H9 (cell line): ENCODE results near the gene TMEM63C. TPM values are rescaled to one million over a fixed set of nuclear protein-coding genes. Genes with fewer than 3 reads are reported as not detected.
A peak's percentile ranks its signal among the peaks of the same experiment; 100 is the strongest.

Experiments used
- DNase-seq: peaks from one replicate; pipeline ENCODE4 v3.0.0-alpha.2; 2017
- H2AFZ ChIP-seq: one replicate; pipeline ENCODE4 v1.6.1; 2013; ENCODE audit warnings: mild to moderate bottlenecking, low read length, control low read depth, moderate library complexity
- H2AK5ac ChIP-seq: 2 replicates; pipeline ENCODE4 v1.6.1; 2013; ENCODE audit warnings: low read length, control low read depth, mixed read lengths; ENCODE audit not compliant: insufficient read length
- H2BK120ac ChIP-seq: one replicate; pipeline ENCODE4 v1.6.1; 2013; ENCODE audit warnings: low read depth, mild to moderate bottlenecking, low read length, control low read depth, inconsistent platforms; ENCODE audit not compliant: poor library complexity, severe bottlenecking
- H2BK12ac ChIP-seq: 2 replicates; pipeline ENCODE4 v1.6.1; 2013; ENCODE audit warnings: low read length, control low read depth, mixed read lengths, low read depth; ENCODE audit not compliant: insufficient read length
- H2BK15ac ChIP-seq: 2 replicates; pipeline ENCODE4 v1.6.1; 2013; ENCODE audit warnings: low read depth, low read length, control low read depth
- H2BK20ac ChIP-seq: one replicate; pipeline ENCODE4 v1.6.1; 2013; ENCODE audit warnings: low read depth, mild to moderate bottlenecking, low read length, control low read depth, inconsistent platforms; ENCODE audit not compliant: poor library complexity, severe bottlenecking
- H2BK5ac ChIP-seq: 2 replicates; pipeline ENCODE4 v1.6.1; 2013; ENCODE audit warnings: low read length, control low read depth, mixed read lengths; ENCODE audit not compliant: insufficient read length
- H3K14ac ChIP-seq: 2 replicates; pipeline ENCODE4 v1.6.1; 2013; ENCODE audit warnings: low read length, control low read depth; ENCODE audit not compliant: insufficient read depth
- H3K18ac ChIP-seq: 2 replicates; pipeline ENCODE4 v1.6.1; 2013; ENCODE audit warnings: low read depth, mild to moderate bottlenecking, mixed read lengths, low read length, control low read depth; ENCODE audit not compliant: insufficient read length
- H3K23ac ChIP-seq: 2 replicates; pipeline ENCODE4 v1.6.1; 2013; ENCODE audit warnings: low read length, control low read depth, mixed read lengths, low read depth; ENCODE audit not compliant: insufficient read length
- H3K23me2 ChIP-seq: 2 replicates; pipeline ENCODE4 v1.6.1; 2013; ENCODE audit warnings: low read depth, mild to moderate bottlenecking, mixed read lengths, low read length, control low read depth; ENCODE audit not compliant: insufficient read length, poor library complexity, severe bottlenecking
- H3K27ac ChIP-seq: 2 replicates; pipeline ENCODE4 v1.5.1; 2013; ENCODE audit warnings: low read length, control low read depth, mixed read lengths, low read depth; ENCODE audit not compliant: insufficient read length
- H3K27me3 ChIP-seq: 2 replicates; pipeline ENCODE4 v1.6.1; 2013; ENCODE audit warnings: low read length, control low read depth, inconsistent platforms; ENCODE audit not compliant: insufficient read depth
- H3K4ac ChIP-seq: 2 replicates; pipeline ENCODE4 v1.6.1; 2013; ENCODE audit warnings: low read depth, mild to moderate bottlenecking, control low read depth, inconsistent platforms, low read length, moderate library complexity
- H3K4me1 ChIP-seq: 2 replicates; pipeline ENCODE4 v1.6.1; 2013; ENCODE audit warnings: low read length, control low read depth, inconsistent platforms; ENCODE audit not compliant: insufficient read depth
- H3K4me2 ChIP-seq: 2 replicates; pipeline ENCODE4 v1.6.1; 2013; ENCODE audit warnings: low read length, control low read depth, mixed read lengths; ENCODE audit not compliant: insufficient read length, insufficient read depth
- H3K56ac ChIP-seq: 2 replicates; pipeline ENCODE4 v1.6.1; 2013; ENCODE audit warnings: low read depth, mild to moderate bottlenecking, mixed read lengths, low read length, control low read depth; ENCODE audit not compliant: insufficient read length
- H3K79me1 ChIP-seq: 2 replicates; pipeline ENCODE4 v1.6.1; 2013; ENCODE audit warnings: low read depth, mild to moderate bottlenecking, moderate library complexity, low read length, control low read depth, inconsistent platforms; ENCODE audit not compliant: insufficient read depth, poor library complexity, severe bottlenecking
- H3K79me2 ChIP-seq: 2 replicates; pipeline ENCODE4 v1.6.1; 2013; ENCODE audit warnings: low read length, control low read depth, inconsistent platforms; ENCODE audit not compliant: insufficient read depth
- H3K9ac ChIP-seq: 2 replicates; pipeline ENCODE4 v1.6.1; 2013; ENCODE audit warnings: low read length, control low read depth, mixed read lengths; ENCODE audit not compliant: insufficient read length; ENCODE audit errors: extremely low read depth
- H3K9me3 ChIP-seq: one replicate; pipeline ENCODE4 v1.6.1; 2013; ENCODE audit warnings: low read depth, low read length, inconsistent platforms; ENCODE audit not compliant: control insufficient read depth
- H3T11ph ChIP-seq: one replicate; pipeline ENCODE4 v1.6.1; 2013; ENCODE audit warnings: mild to moderate bottlenecking, low read length, control low read depth, inconsistent platforms
- H4K20me1 ChIP-seq: one replicate; pipeline ENCODE4 v1.6.1; 2013; ENCODE audit not compliant: control insufficient read depth, insufficient read length, insufficient read depth
- H4K5ac ChIP-seq: 2 replicates; pipeline ENCODE4 v1.6.1; 2013; ENCODE audit warnings: low read depth, mild to moderate bottlenecking, mixed read lengths, low read length, control low read depth; ENCODE audit not compliant: insufficient read length
- H4K8ac ChIP-seq: replicated peaks from 2 replicates; pipeline ENCODE4 v1.6.1; 2013; ENCODE audit warnings: low read length, control low read depth, mixed read lengths, low read depth; ENCODE audit not compliant: insufficient read length
- H4K91ac ChIP-seq: 2 replicates; pipeline ENCODE4 v1.6.1; 2013; ENCODE audit warnings: low read depth, mild to moderate bottlenecking, moderate library complexity, mixed read lengths, low read length, control low read depth; ENCODE audit not compliant: insufficient read length
- H3K27ac Mint-ChIP-seq, 3 experiments: 2 replicates in 2 of 3; 3 replicates in 1 of 3; pipeline ENCODE4 v1.8.0; 2020 to 2021; ENCODE audit warnings: mixed read lengths in 3 of 3, mild to moderate bottlenecking in 1 of 3, moderate library complexity in 1 of 3
- H3K27me3 Mint-ChIP-seq: 2 replicates; pipeline ENCODE4 v1.8.0; 2021; ENCODE audit warnings: low read depth, mild to moderate bottlenecking, moderate library complexity, mixed read lengths
- H3K36me3 Mint-ChIP-seq, 3 experiments: 2 replicates in 2 of 3; 3 replicates in 1 of 3; pipeline ENCODE4 v1.8.0; 2020 to 2021; ENCODE audit warnings: low read depth in 3 of 3, mixed read lengths in 3 of 3; ENCODE audit not compliant: insufficient read depth in 1 of 3
- H3K4me1 Mint-ChIP-seq, 2 experiments: 2 replicates each; pipeline ENCODE4 v1.8.0; 2020; ENCODE audit warnings: mixed read lengths in 2 of 2
- H3K4me3 Mint-ChIP-seq, 2 experiments: 2 replicates in 1 of 2; 3 replicates in 1 of 2; pipeline ENCODE4 v1.8.0; 2020 to 2021; ENCODE audit warnings: mild to moderate bottlenecking in 2 of 2, mixed read lengths in 2 of 2, moderate library complexity in 1 of 2
- H3K9me3 Mint-ChIP-seq, 2 experiments: 2 replicates in 1 of 2; 3 replicates in 1 of 2; pipeline ENCODE4 v1.8.0; 2020; ENCODE audit warnings: mild to moderate bottlenecking in 2 of 2, mixed read lengths in 2 of 2, moderate library complexity in 1 of 2
- CTCF ChIP-seq: fragments of 200-600 bp; sonication (generic); conservative IDR thresholded peaks from 3 replicates; pipeline ENCODE4 v1.8.0; 2021; ENCODE audit warnings: antibody characterized with exemption, mild to moderate bottlenecking
- WGBS: extraction: QIAGEN DNeasy Blood & Tissue Kit; methylation state at CpG from one replicate; pipeline ENCODE4 v1.1.7; 2013; ENCODE audit warnings: missing lambda C conversion rate, low lambda C conversion rate, mixed read lengths; ENCODE audit not compliant: insufficient read length; ENCODE audit errors: extremely low coverage; 5-methylcytosine and 5-hydroxymethylcytosine counted together
- total RNA-seq: library from RNA; stranded (reverse); gene quantifications from 2 replicates; pipeline ENCODE4 v1.2.1, GENCODE V29; 2021

TMEM63C gene
- total RNA-seq, 1 experiment from 2014 or later: 2.2 TPM

GRCh38 chr14:77142005-77142800 lies 39.4 kb upstream of the TMEM63C start:
- DNase-seq: no peak
- Histone ChIP-seq H3K9me3 (no peaks in the 10 kb centered on the region), H2BK15ac (no peak overlapping the region), H3K4me1 (peaks cover 30% of the 10 kb centered on the region; the same call in 1 of the 2 replicates), H3K18ac (no peak overlapping the region), H4K20me1 (no peaks in the 10 kb centered on the region), H2BK20ac (no peak overlapping the region), H3K4me2 (peak overlapping the region; percentile 89), H3K23me2 (peaks cover 29% of the 10 kb centered on the region), H3K79me2 (peaks cover 2% of the 10 kb centered on the region; the same call in 1 of the 2 replicates), H2AK5ac (no peak overlapping the region), H2AFZ (no peak overlapping the region), H3K27ac (no peak overlapping the region), H3T11ph (no peak overlapping the region), H3K27me3 (no peaks in the 10 kb centered on the region), H3K14ac (peak overlapping the region; percentile 9; the same call in 1 of the 2 replicates), H2BK120ac (no peak overlapping the region), H3K79me1 (no peaks in the 10 kb centered on the region), H4K5ac (no peak overlapping the region), H3K9ac (peak overlapping the region; percentile 21), H2BK5ac (no peak overlapping the region), H2BK12ac (no peak overlapping the region), H3K4ac (no peak overlapping the region), H4K8ac (no peak overlapping the region), H3K56ac (no peak overlapping the region), H3K23ac (no peak overlapping the region), H4K91ac (no peak overlapping the region)
- peak overlapping the region; percentile 80 to 98 for H3K4me3 Mint-ChIP-seq
- H3K4me1 Mint-ChIP-seq: peaks cover 60 to 63% of the 10 kb centered on the region in 2 experiments
- H3K9me3 Mint-ChIP-seq: no peaks in the 10 kb centered on the region
- no peak for TF ChIP-seq CTCF
- no CpG with 5 or more reads among the region's 9 CpGs for WGBS
- H3K27me3 Mint-ChIP-seq: peaks cover 25% of the 10 kb centered on the region
- H3K36me3 Mint-ChIP-seq: peaks cover 4 to 18% (median 17%) of the 10 kb centered on the region in 3 experiments
- H3K27ac Mint-ChIP-seq: peak overlapping the region in 2 of 3 experiments; percentile 73 to 95; a peak in 4 of 7 replicates
